IMR-90 (cell line): ENCODE data around the gene EIF2B1. TPM values are rescaled to one million over a fixed set of nuclear protein-coding genes. Genes with fewer than 3 reads are reported as not detected.

Experiments
- ATAC-seq: fragments of 200-7000 bp; cut with Tn5 transposase; 2 replicates; pipeline ENCODE4 v1.9.1; 2020; ENCODE audit warnings: low read depth, mild to moderate bottlenecking, moderate library complexity
- BruUV-seq: library from RNA; stranded (reverse); fragments of 400-500 nt; replicated peaks from 2 replicates; lab custom pipeline; 2021; lab: Mats Ljungman, UMichigan
- CTCF ChIA-PET: fragments of 300-600 bp; formaldehyde crosslinking; extraction: SDS; loops from one replicate; lab custom pipeline; 2021; ENCODE audit warnings: antibody characterized with exemption; lab: Yijun Ruan, JAX
- POLR2A ChIA-PET: fragments of 300-600 bp; sonication (Branson Sonifier 250); formaldehyde crosslinking; loops from one replicate; lab custom pipeline; 2022; ENCODE audit warnings: antibody characterized with exemption; ENCODE audit not compliant: unreplicated experiment; lab: Charles Lee
- DNase-seq: peaks from one replicate; pipeline ENCODE4 v3.0.0; 2013
- H2AFZ ChIP-seq: replicated peaks from 2 replicates; pipeline ENCODE3; 2013; ENCODE audit warnings: low read length, mild to moderate bottlenecking; ENCODE audit not compliant: poor library complexity
- H2AK5ac ChIP-seq: 2 replicates; pipeline ENCODE4 v1.6.1; 2013; ENCODE audit warnings: low read depth, low read length, inconsistent platforms
- H2AK9ac ChIP-seq: replicated peaks from 2 replicates; pipeline ENCODE3; 2013; ENCODE audit warnings: mild to moderate bottlenecking, low read depth, low read length, moderate library complexity; ENCODE audit not compliant: poor library complexity
- H2BK120ac ChIP-seq: 2 replicates; pipeline ENCODE4 v1.6.1; 2013; ENCODE audit warnings: low read depth, low read length, inconsistent platforms
- H2BK15ac ChIP-seq: 3 replicates; pipeline ENCODE4 v1.6.1; 2013; ENCODE audit warnings: low read depth, low read length, inconsistent platforms
- H2BK20ac ChIP-seq: 2 replicates; pipeline ENCODE4 v1.6.1; 2013; ENCODE audit warnings: low read depth, mild to moderate bottlenecking, inconsistent platforms, low read length, moderate library complexity
- H2BK5ac ChIP-seq: 2 replicates; pipeline ENCODE4 v1.6.1; 2013; ENCODE audit warnings: mild to moderate bottlenecking, low read depth, low read length, inconsistent platforms; ENCODE audit not compliant: poor library complexity, severe bottlenecking
- H3K14ac ChIP-seq: replicated peaks from 2 replicates; pipeline ENCODE4 v1.6.1; 2013; ENCODE audit warnings: low read depth, low read length, inconsistent platforms
- H3K18ac ChIP-seq: 2 replicates; pipeline ENCODE4 v1.6.1; 2013; ENCODE audit warnings: low read depth, low read length, control low read depth
- H3K23ac ChIP-seq: 2 replicates; pipeline ENCODE4 v1.6.1; 2013; ENCODE audit warnings: low read depth, low read length, inconsistent platforms
- H3K27ac ChIP-seq: 2 replicates; pipeline ENCODE4 v1.5.1; 2013; ENCODE audit warnings: mild to moderate bottlenecking, control low read depth, low read length; ENCODE audit not compliant: insufficient read depth
- H3K27me3 ChIP-seq: 2 replicates; pipeline ENCODE4 v1.6.1; 2013; ENCODE audit warnings: low read length; ENCODE audit not compliant: control insufficient read depth, insufficient read depth
- H3K36me3 ChIP-seq: 2 replicates; pipeline ENCODE4 v1.6.1; 2013; ENCODE audit warnings: low read length, mixed read lengths; ENCODE audit not compliant: control insufficient read depth, insufficient read depth
- H3K4ac ChIP-seq: 2 replicates; pipeline ENCODE4 v1.6.1; 2013; ENCODE audit warnings: low read depth, low read length, inconsistent platforms
- H3K4me1 ChIP-seq: 2 replicates; pipeline ENCODE4 v1.6.1; 2013; ENCODE audit warnings: low read length, mixed read lengths; ENCODE audit not compliant: control insufficient read depth, insufficient read depth
- H3K4me2 ChIP-seq: 2 replicates; pipeline ENCODE4 v1.6.1; 2013; ENCODE audit warnings: low read depth, mild to moderate bottlenecking, control low read depth, low read length, moderate library complexity
- H3K4me3 ChIP-seq: 2 replicates; pipeline ENCODE4 v1.5.1; 2013; ENCODE audit warnings: low read depth, mild to moderate bottlenecking, control low read depth, low read length, moderate library complexity; ENCODE audit not compliant: insufficient read depth
- H3K56ac ChIP-seq: 2 replicates; pipeline ENCODE4 v1.6.1; 2013; ENCODE audit warnings: low read length, inconsistent platforms; ENCODE audit not compliant: insufficient read depth; ENCODE audit errors: extremely low read depth
- H3K79me1 ChIP-seq, 2 experiments: 2 replicates each; pipeline ENCODE4 v1.6.1; 2013; ENCODE audit warnings: low read length in 2 of 2, inconsistent platforms in 1 of 2, low read depth in 1 of 2
- H3K9ac ChIP-seq: 2 replicates; pipeline ENCODE4 v1.6.1; 2013; ENCODE audit warnings: low read depth, low read length, control low read depth
- H3K9me1 ChIP-seq: 2 replicates; pipeline ENCODE4 v1.6.1; 2013; ENCODE audit warnings: low read length, inconsistent platforms; ENCODE audit not compliant: insufficient read depth
- H3K9me3 ChIP-seq: 2 replicates; pipeline ENCODE4 v1.6.1; 2013; ENCODE audit warnings: low read length; ENCODE audit not compliant: control insufficient read depth, insufficient read depth
- H4K20me1 ChIP-seq: 2 replicates; pipeline ENCODE4 v1.6.1; 2013; ENCODE audit warnings: low read length, inconsistent platforms; ENCODE audit not compliant: insufficient read depth
- H4K5ac ChIP-seq: 2 replicates; pipeline ENCODE4 v1.6.1; 2013; ENCODE audit warnings: mild to moderate bottlenecking, low read depth, low read length, control low read depth
- H4K8ac ChIP-seq, 2 experiments: 2 replicates each; pipeline ENCODE4 v1.6.1; 2013; ENCODE audit warnings: low read depth in 2 of 2, low read length in 2 of 2, control low read depth in 1 of 2, inconsistent platforms in 1 of 2
- H4K91ac ChIP-seq: 2 replicates; pipeline ENCODE4 v1.6.1; 2013; ENCODE audit warnings: low read depth, low read length, inconsistent platforms; ENCODE audit not compliant: insufficient read depth
- BHLHE40 ChIP-seq: fragments of 150-350 bp; IDR thresholded peaks from 2 replicates; pipeline ENCODE4 v1.6.1; 2016; ENCODE audit warnings: mild to moderate bottlenecking, low read depth, low read length
- CEBPB ChIP-seq: IDR thresholded peaks from 2 replicates; pipeline ENCODE4 v1.6.1; 2012; ENCODE audit warnings: low read depth, low read length, improper control_type of control experiment
- CHD1 ChIP-seq: IDR thresholded peaks from 2 replicates; pipeline ENCODE4 v1.6.1; 2012; ENCODE audit warnings: low read depth, low read length, improper control_type of control experiment
- ELK1 ChIP-seq: fragments of 150-350 bp; IDR thresholded peaks from 2 replicates; pipeline ENCODE4 v1.6.1; 2016; ENCODE audit warnings: low read depth, mild to moderate bottlenecking, low read length, moderate library complexity, borderline replicate concordance
- FOS ChIP-seq: fragments of 150-350 bp; IDR thresholded peaks from 2 replicates; pipeline ENCODE4 v1.6.1; 2016; ENCODE audit warnings: low read depth, low read length
- MAFK ChIP-seq: IDR thresholded peaks from 2 replicates; pipeline ENCODE4 v1.6.1; 2012; ENCODE audit warnings: low read depth, low read length, improper control_type of control experiment
- MAZ ChIP-seq: IDR thresholded peaks from 2 replicates; pipeline ENCODE4 v1.6.1; 2012; ENCODE audit warnings: low read depth, mild to moderate bottlenecking, low read length, improper control_type of control experiment, moderate library complexity, borderline replicate concordance
- MXI1 ChIP-seq: IDR thresholded peaks from 2 replicates; pipeline ENCODE4 v1.6.1; 2012; ENCODE audit warnings: low read depth, mild to moderate bottlenecking, low read length, moderate library complexity, borderline replicate concordance
- NFE2L2 ChIP-seq: fragments of 150-350 bp; IDR thresholded peaks from 2 replicates; pipeline ENCODE4 v1.6.1; 2016; ENCODE audit warnings: low read depth, mild to moderate bottlenecking, low read length
- POLR2A ChIP-seq: IDR thresholded peaks from 2 replicates; pipeline ENCODE4 v1.6.1; 2012; ENCODE audit warnings: mild to moderate bottlenecking, low read depth, low read length
- RAD21 ChIP-seq: IDR thresholded peaks from 2 replicates; pipeline ENCODE4 v1.6.1; 2012; ENCODE audit warnings: low read length, improper control_type of control experiment
- RCOR1 ChIP-seq: IDR thresholded peaks from 2 replicates; pipeline ENCODE4 v1.6.1; 2012; ENCODE audit warnings: mild to moderate bottlenecking, low read length, improper control_type of control experiment; ENCODE audit not compliant: insufficient replicate concordance
- RFX5 ChIP-seq: IDR thresholded peaks from 2 replicates; pipeline ENCODE4 v1.8.0; 2012; ENCODE audit warnings: low read depth, mild to moderate bottlenecking, low read length, moderate library complexity
- SMC3 ChIP-seq: fragments of 150-350 bp; IDR thresholded peaks from 2 replicates; pipeline ENCODE4 v1.6.1; 2016; ENCODE audit warnings: low read depth, mild to moderate bottlenecking, antibody characterized with exemption, low read length, moderate library complexity
- WGBS, 2 experiments: methylation state at CpG; one replicate each; pipeline versions ENCODE4 v1.1.5 to v1.1.7; 2013; ENCODE audit warnings: missing lambda C conversion rate in 2 of 2; ENCODE audit not compliant: insufficient read length in 1 of 2; ENCODE audit errors: extremely low coverage in 2 of 2; 5-methylcytosine and 5-hydroxymethylcytosine counted together
- dilution Hi-C: fragments of 300-500 bp; cut with HindIII; formaldehyde crosslinking; loops from one replicate; pipeline ENCODE4 v1.14.3; 2018; ENCODE audit warnings: low sequenced_read_pairs; ENCODE audit not compliant: unreplicated experiment
- in situ Hi-C: fragments of 300-500 bp; cut with MboI; formaldehyde crosslinking; loops from 3 replicates; pipeline ENCODE4 v1.14.3; 2019; ENCODE audit warnings: low sequenced_read_pairs, inconsistent platforms, mixed read lengths
- intact Hi-C: fragments of 100-400 bp; cut with micrococcal nuclease; formaldehyde crosslinking; loops from 2 replicates; pipeline ENCODE4 v1.10.0; 2022
- polyA plus RNA-seq, 3 experiments: library from polyadenylated mRNA; depleted of rRNA; stranded (reverse); fragments of >200 nt; gene quantifications; 2 replicates each; pipeline ENCODE4 v1.2.3, GENCODE V29; 2012; ENCODE audit warnings: low replicate concordance in 1 of 3
- total RNA-seq: library from RNA; depleted of rRNA; stranded (reverse); fragments of >200 nt; gene quantifications from 2 replicates; pipeline ENCODE4 v1.2.3, GENCODE V29; 2012
- TF ChIP-seq, protein P1 (sequence below): fragments of 150-350 bp; IDR thresholded peaks from 2 replicates; pipeline ENCODE4 v1.6.1; 2017; ENCODE audit warnings: mild to moderate bottlenecking, antibody characterized with exemption, low read length, low read depth
- TF ChIP-seq, protein P2 (sequence below): conservative IDR thresholded peaks from 2 replicates; pipeline ENCODE4 v1.5.1; 2012; ENCODE audit warnings: mild to moderate bottlenecking, low read depth, low read length, improper control_type of control experiment

Gene EIF2B1
- total and polyA plus RNA-seq, 2 of the 4 experiments (the other 2 are of a cell fraction): 33.9 to 45.9 TPM

- Histone ChIP-seq H3K9me3 (no peaks in the 10 kb centered on the region), H3K9me1 (no peaks in the 10 kb centered on the region), H3K27me3 (no peaks in the 10 kb centered on the region), H3K27ac (no peak overlapping the region), H2BK20ac (no peak overlapping the region), H3K14ac (no peak overlapping the region), H3K4ac (no peak overlapping the region), H3K36me3 (peaks cover 54% of the 10 kb centered on the region), H2BK120ac (no peak overlapping the region), H3K4me3 (no peak overlapping the region), H3K56ac (no peak overlapping the region), H2BK15ac (no peak overlapping the region), H4K5ac (no peak overlapping the region), H3K4me2 (no peak overlapping the region), H4K20me1 (peaks cover 8% of the 10 kb centered on the region; the same call in 1 of the 2 replicates), H2AK5ac (no peak overlapping the region), H2BK5ac (no peak overlapping the region), H3K23ac (no peak overlapping the region), H4K8ac (no peak overlapping the region), H3K79me1 (peaks cover 38 to 51% of the 10 kb centered on the region in 2 experiments), H2AK9ac (no peak overlapping the region), H3K18ac (no peak overlapping the region), H2AFZ (no peak overlapping the region), H4K91ac (no peak overlapping the region), H3K4me1 (peaks cover 2% of the 10 kb centered on the region; the same call in 1 of the 2 replicates), H3K9ac (no peak overlapping the region)
- in situ Hi-C loops: loop anchor here (25.0 kb wide), 1 partner anchor 295 kb away; no protein-coding TSS in a partner anchor
- dilution Hi-C loops: no loop called here
- TF ChIP-seq BHLHE40 (no peak), ELK1 (no peak), RAD21 (no peak), POLR2A (no peak), MAZ (no peak), RCOR1 (no peak), FOS (no peak), RFX5 (no peak), CEBPB (no peak), CHD1 (no peak), MAFK (no peak), MXI1 (no peak), NFE2L2 (no peak), SMC3 (no peak)
- TF ChIP-seq, protein P1, sequence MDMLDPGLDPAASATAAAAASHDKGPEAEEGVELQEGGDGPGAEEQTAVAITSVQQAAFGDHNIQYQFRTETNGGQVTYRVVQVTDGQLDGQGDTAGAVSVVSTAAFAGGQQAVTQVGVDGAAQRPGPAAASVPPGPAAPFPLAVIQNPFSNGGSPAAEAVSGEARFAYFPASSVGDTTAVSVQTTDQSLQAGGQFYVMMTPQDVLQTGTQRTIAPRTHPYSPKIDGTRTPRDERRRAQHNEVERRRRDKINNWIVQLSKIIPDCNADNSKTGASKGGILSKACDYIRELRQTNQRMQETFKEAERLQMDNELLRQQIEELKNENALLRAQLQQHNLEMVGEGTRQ: no peak
- TF ChIP-seq, protein P2, sequence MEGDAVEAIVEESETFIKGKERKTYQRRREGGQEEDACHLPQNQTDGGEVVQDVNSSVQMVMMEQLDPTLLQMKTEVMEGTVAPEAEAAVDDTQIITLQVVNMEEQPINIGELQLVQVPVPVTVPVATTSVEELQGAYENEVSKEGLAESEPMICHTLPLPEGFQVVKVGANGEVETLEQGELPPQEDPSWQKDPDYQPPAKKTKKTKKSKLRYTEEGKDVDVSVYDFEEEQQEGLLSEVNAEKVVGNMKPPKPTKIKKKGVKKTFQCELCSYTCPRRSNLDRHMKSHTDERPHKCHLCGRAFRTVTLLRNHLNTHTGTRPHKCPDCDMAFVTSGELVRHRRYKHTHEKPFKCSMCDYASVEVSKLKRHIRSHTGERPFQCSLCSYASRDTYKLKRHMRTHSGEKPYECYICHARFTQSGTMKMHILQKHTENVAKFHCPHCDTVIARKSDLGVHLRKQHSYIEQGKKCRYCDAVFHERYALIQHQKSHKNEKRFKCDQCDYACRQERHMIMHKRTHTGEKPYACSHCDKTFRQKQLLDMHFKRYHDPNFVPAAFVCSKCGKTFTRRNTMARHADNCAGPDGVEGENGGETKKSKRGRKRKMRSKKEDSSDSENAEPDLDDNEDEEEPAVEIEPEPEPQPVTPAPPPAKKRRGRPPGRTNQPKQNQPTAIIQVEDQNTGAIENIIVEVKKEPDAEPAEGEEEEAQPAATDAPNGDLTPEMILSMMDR: no peak
- no peak for DNase-seq
- no peak for ATAC-seq
- CTCF ChIA-PET: no interaction called here
- no TSS peak for BruUV-seq
- intact Hi-C loops: no loop called here
- POLR2A ChIA-PET: no interaction called here
- WGBS, 2 experiments: no CpG with 5 or more reads among the region's 4 CpGs
Measured at GRCh38 chr12:123607756-123608155, 25.7 kb downstream of the EIF2B1 start.
